SH-SY5Y (cell line): ENCODE data around the gene ZBED4.

Experiments used
- GATA2 ChIP-seq: IDR thresholded peaks from 2 replicates; pipeline ENCODE4 v1.6.1; 2011; ENCODE audit warnings: mild to moderate bottlenecking, low read depth, low read length
- GATA3 ChIP-seq: IDR thresholded peaks from 2 replicates; pipeline ENCODE4 v1.6.1; 2011; ENCODE audit warnings: low read depth, mild to moderate bottlenecking, low read length, moderate library complexity

DNA sequence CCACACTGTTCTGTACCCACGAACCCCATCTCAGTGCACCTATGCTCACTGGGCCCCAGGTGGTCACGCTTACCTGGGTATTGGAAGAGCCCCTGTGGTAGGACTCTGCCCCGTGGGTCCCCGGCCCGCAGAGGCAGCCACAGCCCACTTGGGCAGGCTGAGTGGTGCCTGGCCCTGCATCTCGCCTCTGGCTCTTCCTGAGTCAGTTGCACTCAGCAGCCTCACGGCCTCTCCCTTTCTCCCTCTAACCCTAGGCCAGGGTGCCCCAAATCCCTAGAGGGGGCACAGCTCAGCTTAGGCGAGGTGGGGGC is 74.5 kb downstream of the ZBED4 start:
- TF ChIP-seq GATA2 = no peak
- no peak for TF ChIP-seq GATA3
